GM08714 (cell line): ENCODE measurements around the gene STRADA.

Source experiments
- H3K4me3 ChIP-seq: fragments of 200-500 bp; sonication (Bioruptor generic); 2 replicates; pipeline ENCODE4 v1.5.1; 2014; ENCODE audit warnings: mild to moderate bottlenecking, low read length, inconsistent platforms
- ZNF274 ChIP-seq: IDR thresholded peaks from 2 replicates; pipeline ENCODE4 v1.6.1; 2012; ENCODE audit warnings: mild to moderate bottlenecking, low read depth, low read length

STRADA gene, protein sequence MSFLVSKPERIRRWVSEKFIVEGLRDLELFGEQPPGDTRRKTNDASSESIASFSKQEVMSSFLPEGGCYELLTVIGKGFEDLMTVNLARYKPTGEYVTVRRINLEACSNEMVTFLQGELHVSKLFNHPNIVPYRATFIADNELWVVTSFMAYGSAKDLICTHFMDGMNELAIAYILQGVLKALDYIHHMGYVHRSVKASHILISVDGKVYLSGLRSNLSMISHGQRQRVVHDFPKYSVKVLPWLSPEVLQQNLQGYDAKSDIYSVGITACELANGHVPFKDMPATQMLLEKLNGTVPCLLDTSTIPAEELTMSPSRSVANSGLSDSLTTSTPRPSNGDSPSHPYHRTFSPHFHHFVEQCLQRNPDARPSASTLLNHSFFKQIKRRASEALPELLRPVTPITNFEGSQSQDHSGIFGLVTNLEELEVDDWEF

DNA sequence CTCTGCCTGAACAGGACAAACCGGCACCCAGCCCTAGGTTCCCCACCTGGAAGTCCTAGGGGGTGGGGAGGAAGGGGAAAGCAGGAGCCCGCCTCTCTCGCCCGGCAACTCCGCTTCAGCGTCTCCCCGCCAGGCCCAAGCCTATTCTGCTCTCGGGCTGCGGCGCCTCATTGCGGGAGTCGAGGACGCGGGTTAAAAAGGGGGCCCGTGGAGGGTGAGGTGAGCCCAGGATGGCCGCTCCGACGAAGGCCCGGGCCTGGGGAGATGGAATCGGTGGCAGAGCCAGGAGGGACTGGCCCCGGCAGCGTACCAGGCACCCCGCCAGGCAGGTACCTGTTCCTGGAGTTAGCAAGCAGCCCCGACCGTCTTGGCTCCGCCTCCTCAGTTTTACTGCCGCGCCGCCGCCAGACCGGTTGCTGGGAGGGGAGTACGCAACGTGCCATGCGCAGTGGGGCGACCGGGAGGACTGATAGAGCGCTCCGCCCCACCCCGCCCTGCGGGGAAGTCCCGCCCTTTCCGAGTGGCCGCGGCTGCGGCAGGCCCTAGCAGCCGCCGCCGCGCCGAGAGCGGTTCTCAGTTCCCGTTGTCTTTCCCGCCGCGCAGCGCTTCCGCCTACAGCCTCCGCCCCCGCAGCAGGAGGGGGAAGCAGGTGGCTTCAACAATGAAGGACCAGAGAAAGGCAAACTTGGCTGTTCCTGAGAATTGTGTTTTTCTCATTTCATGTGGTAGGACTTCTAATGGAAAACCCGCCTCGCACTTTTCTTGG is at the start of gene STRADA:
Gene STRADA, minus strand, starts transcription at position 392 of the 766 bp plus-strand sequence. CDS start 13,430 bp downstream, outside the sequence.
- H3K4me3 ChIP-seq: peak within 1 kb of the TSS; percentile 86
- TF ChIP-seq ZNF274: no peak

DNA sequence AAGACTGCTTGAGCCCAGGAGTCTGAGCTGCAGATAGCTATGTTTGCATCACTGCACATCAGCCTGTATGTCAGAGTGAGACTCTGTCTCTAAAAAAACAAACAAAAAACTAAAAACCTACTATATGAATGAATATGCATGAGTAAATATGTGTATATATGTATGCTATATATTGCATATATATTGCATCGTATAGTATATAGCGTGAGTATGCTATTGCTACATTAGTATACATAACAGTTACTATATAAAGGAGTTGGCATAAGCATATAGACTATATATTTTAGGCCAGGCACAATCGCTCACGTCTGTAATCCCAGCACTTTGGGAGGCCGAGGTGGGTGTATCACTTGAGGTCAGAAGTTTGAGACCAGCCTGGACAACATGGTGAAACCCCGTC is 48.5 kb upstream of the STRADA start:
- H3K4me3 ChIP-seq: no peak overlapping the region
- no peak for TF ChIP-seq ZNF274

DNA sequence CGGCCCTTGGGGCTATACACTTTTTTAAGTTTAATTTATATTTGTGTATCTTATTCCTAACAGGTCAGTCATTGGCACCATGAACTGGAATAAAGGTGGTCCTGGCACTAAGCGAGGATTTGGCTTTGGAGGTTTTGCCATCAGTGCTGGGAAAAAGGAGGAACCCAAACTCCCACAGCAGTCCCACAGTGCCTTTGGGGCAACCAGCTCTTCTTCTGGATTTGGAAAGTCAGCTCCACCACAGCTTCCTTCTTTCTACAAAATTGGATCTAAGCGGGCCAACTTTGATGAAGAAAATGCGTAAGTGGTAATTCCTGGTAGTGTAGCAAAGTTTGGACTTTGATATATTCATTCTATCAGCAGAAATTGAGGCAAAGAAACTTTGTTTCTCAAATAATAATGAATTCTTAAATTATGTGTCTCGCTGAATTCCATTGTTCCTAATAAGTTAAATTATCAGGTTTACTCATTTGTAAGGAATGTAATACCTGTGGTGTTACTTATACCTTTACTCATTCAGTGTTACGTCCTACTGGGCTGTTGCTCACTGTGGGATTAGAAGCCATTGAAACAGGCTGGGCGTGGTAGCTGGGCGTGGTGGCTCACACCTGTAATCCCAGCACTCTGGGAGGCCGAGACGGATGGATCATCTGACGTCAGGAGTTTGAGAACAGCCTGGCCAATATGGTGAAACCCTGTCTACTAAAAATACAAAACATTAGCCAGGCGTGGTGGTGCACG is 45.5 kb upstream of the STRADA start:
- no peak overlapping the region for H3K4me3 ChIP-seq
- TF ChIP-seq ZNF274: no peak

DNA sequence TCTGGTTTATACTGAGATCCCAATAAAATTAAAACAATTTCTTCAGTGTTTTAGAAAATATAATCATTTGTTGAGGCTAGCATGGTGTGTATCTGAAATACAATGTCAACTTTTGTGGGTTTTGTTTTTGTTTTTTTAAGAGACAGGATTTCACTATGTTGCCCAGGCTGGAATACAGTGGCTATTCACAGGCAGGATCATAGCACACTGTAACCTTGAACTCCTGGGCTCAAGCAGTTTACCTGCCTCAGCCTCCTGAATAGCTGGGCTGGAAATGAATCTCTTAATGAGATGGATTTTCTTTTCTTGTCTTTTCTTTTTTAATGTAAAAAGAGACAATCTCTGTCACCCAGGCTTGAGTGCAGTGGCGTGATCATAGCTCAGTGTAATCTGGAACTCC is 44.5 kb upstream of the STRADA start:
- no peak for TF ChIP-seq ZNF274
- no peak overlapping the region for H3K4me3 ChIP-seq

DNA sequence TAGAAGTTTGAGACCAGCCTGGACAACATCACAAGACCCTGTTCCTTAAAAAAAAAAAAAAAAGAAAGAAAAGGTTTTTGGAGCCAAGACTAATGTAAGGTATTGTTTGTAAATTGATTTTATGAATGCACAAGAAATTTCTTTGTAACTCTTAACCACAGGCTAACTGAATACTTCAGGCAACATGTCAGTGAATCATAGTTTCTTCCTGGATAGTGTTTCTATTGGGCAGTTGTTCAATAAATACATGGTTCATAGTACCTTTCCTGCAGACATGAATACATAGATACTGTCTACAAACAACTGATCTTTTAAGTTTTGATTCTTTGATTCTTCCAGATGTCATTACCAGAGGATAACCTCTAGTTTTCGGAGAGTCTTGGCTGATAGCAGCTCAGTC is 44.0 kb upstream of the STRADA start:
- no peak overlapping the region for H3K4me3 ChIP-seq
- TF ChIP-seq ZNF274: no peak

DNA sequence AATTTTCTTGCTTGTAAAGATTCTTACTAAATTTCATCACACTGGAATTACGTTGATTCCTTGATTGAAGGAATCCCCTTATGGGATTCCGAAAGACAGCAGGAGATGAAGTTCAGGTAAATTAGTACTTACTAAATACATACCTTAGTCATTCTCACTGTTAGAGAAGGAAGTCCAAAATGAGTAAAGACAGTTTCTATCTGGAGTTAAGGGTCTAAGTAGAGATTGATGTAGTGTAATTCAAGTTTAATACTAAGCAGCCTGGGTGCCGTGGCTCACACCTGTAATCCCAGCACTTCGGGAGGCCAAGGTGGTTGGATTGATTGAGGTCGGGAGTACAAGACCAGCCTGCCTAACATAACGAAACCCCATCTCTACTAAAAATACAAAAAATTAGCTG is 41.9 kb upstream of the STRADA start:
- TF ChIP-seq ZNF274: no peak
- no peak overlapping the region for H3K4me3 ChIP-seq

DNA sequence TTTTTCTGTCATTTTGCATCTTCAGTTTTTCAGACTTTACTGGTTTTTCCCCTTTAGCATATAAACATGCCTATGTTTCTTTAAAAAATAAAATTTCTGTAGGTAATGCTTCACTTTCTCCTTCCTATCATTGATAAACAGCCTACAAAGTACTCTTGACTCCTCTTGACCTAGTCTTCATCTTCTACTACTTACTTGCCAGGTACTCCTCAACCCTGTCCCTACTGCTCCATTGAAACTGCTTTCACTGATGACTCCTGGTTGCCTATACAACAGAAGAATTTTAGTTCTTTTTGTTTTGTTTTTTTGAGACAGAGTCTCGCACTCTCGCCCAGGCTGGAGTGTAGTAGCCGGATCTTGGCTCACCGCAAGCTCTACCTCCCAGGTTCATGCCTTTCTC is 39.3 kb upstream of the STRADA start:
- H3K4me3 ChIP-seq: no peak overlapping the region
- TF ChIP-seq ZNF274: no peak

DNA sequence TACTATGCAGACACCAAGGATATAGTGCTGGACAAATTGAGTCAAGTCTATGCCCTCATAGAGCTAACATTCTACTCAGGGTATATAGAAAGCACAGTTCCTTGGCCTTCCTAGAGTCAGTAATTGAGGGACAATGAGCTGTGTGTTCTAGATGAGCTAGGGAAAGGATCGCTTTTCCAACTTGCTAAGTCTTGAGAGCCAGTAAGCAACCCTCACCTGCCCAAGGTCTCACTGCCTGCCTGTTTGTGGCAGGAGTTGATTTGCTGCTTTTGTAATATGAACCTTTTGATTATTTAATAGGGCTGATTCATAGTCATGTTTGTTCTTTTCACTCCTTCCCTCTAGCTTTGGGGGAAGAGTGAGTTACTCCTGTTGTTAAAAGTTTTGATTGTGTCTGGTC is 38.9 kb upstream of the STRADA start:
- no peak overlapping the region for H3K4me3 ChIP-seq
- no peak for TF ChIP-seq ZNF274

DNA sequence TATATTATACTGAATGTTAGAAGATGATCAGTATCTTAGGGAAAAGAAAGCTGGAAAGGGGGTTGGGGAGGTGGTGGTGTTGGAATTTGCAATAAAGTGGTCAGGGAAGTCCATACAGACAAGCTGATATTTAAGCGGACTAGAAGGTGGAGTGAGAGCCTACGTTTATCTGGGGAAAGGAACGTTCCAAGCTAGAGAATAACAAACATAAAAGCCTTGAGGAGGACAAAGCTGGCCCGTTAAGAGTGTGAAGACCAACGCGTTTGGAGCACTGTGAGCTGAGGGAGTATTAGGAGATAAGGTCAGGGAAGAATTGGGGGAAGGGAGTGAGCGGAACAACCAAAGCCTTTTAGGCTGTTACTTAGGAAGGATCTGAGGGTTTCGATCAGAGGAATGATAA is 33.8 kb upstream of the STRADA start:
- H3K4me3 ChIP-seq: peak overlapping the region; percentile 100

DNA sequence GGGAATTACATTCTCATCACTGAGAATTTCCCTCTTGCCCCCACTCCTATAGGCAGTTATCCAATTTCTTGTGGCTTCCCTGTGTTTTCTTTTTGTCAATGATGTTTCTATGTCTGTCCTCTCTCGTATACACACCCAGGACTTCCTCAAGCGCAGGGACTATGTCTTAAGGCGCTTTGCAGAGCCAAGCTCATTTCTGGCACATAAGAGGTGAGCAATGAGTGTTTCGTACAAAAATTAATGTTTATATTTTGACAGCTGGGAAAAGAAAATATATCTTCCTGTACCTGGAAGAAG is 33.3 kb upstream of the STRADA start:
- peak overlapping the region; percentile 100 for H3K4me3 ChIP-seq
- TF ChIP-seq ZNF274: no peak

More for the DNA sequence above, 33.8 kb upstream of the STRADA start:
- TF ChIP-seq ZNF274: no peak

DNA sequence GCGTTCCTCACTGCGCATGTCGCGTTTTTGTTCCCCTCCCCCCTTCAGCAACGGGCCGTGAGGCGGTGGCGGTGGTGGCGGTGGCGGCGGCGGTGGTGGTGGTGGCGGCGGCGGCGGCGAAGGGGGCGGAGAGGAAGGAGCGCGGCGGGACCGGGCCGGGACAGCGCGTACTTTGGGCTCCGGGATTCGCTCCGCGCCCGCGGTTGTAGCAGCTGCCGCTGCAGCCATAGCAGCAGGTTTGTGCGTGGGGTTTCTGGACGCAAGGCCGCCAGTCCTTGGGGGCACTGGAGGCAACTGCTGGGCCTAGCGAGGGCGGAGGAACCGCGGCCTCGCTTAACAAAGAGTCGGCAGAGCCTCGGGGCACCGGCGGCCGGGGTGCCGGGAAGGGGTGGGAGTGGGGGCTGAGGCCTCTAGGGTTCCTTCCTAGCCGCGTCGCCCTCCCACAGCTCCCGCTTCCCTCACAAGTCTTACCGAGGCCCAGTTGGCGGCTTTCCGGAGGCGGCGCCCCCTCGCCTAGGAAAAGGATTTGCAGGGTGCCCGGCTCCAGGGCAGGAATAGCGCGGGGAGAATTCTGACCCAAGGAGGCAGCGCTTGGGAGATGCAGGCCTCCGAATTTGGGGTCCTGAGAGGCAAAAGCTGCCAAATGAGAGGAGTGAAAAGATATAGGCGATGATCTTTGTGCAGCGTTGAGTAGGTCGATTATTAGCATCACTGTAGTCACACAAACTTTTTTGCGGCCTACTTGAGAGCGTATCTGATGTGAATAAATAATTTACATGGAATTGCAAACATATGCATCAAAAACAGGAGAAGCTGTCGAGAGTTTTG is 32.8 kb upstream of the STRADA start, which contains the start of gene DDX42:
Gene DDX42, plus strand, starts transcription at position 30 of the 828 bp plus-strand sequence. CDS start 12,880 bp downstream, outside the sequence.
- no peak for TF ChIP-seq ZNF274
- peak within 1 kb of the TSS; percentile 100 for H3K4me3 ChIP-seq

DNA sequence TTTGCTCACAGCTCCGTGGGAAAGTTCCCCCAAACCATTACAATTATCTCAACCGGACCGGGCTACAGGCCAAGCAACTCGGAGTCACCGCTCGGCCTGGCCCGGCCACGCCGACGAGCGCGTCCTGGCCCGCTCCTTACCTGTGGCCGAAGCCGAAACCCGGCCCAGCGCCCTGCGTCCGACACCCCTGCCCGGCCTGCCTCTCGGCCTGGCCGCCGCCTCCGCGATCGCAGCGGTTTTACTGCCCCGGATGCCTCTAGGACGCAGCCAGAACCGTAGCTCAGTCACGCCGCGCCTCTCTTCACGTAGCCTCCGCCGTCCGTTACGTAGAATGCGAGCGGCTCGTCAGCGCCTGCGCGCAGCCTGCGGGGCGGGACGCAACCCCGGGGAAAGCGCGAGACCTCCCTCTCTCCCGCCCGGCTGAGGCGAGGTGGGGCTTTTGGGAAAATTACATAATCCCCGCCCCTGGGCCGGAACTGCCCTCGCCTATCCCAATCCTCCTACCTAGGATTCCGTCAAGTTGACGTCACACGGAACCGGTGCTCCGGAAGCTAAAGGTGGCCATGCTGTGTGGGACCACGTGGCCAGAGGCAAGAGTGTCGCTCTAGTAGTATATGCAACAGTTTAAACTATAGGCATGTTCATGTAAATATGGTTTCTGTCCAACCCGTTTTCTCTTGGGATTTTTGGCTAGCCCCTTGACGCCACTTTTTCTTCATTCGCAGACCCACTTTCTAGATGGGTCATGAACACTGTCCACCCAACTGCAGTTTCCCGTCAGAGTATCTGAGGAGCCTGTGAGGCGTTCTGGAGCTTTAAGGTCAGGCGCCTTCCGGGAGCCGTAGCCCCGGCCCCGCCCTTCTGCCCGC is 31.9 kb upstream of the STRADA start, which contains the start of gene CCDC47:
Gene CCDC47, minus strand, starts transcription at position 326 of the 869 bp plus-strand sequence. CDS start 7,422 bp downstream, outside the sequence.
- H3K4me3 ChIP-seq: peak within 1 kb of the TSS; percentile 100

DNA sequence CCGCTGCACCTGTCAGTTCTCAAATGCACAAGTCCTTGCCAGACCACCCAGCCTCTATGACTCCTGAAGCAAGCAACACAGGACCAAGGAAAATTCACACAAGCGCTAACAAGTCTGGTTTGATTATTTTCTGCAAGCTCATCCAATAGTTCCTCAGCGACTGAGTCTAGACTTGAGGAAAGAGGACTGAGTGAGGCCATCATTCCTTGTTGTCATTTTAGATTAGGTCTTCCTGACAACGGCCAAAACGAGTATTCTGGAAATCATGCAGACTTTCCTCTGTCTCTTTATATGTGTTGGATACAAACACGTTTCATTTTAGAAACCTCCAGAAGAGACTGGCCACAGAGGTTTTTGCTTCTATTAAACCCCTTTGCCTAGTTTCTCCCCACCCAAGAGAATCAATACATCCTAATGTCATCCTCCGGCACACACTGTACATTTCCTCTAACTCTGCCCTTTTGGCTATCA is 31.2 kb upstream of the STRADA start:
- H3K4me3 ChIP-seq: peak overlapping the region; percentile 99
- TF ChIP-seq ZNF274: no peak

More for the DNA sequence above, 31.9 kb upstream of the STRADA start, which contains the start of gene CCDC47:
- TF ChIP-seq ZNF274: no peak
